HG03469 (cell line): ENCODE results near the gene BLOC1S6.

Experiments
- ATAC-seq: cut with Tn5 transposase; IDR thresholded peaks from one replicate; pipeline ENCODE4 v1.9.1; 2021; ENCODE audit warnings: mild to moderate bottlenecking, moderate library complexity, moderate number of reproducible peaks; ENCODE audit not compliant: unreplicated experiment

Gene BLOC1S6

DNA sequence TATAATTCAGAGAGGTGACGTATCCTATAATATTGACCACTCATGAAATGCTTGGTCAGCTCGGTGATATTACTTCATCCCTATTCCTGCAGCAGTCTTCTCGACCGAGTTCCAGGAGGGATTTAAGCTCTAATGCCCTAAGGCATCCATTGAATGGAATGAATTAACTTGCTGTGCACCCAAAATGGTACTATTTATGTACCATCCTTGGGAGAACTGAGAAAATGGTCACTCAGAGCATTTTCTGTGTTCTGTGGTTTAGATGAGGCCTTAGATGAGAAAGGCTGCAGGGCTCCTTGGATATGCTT is 638 bp downstream of the BLOC1S6 start:
- ATAC-seq: no peak

DNA sequence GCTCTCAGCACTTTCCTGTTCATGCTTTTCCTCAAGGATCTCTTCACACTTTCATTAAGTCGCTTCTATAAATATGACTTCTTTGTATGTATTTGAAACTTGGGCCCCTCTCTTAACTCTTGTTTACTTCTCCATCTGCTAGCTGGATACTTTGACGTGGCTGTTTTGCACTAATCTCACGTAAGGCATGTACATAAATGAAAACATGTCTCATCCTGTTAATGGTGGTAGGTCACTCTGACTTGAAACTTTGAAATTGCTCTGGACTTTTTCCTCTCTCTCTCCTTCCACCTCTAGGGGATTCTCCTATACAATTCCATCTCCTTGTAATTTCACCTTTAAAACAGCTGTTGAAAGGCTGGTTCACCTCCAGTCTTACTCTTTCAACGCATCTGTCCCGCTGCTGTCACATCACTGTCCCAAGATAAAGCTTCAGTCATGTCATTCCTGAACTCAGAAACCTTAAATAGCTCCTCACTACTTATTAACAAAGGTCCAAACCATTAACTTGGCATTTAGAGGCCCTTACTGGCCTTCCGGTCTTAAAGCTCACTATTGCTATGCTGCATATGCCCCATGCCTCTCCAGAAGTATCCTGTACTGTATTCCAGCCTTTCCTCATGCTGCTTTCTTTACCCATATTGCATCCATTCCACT is 1.2 kb downstream of the BLOC1S6 start:
- no peak for ATAC-seq

DNA sequence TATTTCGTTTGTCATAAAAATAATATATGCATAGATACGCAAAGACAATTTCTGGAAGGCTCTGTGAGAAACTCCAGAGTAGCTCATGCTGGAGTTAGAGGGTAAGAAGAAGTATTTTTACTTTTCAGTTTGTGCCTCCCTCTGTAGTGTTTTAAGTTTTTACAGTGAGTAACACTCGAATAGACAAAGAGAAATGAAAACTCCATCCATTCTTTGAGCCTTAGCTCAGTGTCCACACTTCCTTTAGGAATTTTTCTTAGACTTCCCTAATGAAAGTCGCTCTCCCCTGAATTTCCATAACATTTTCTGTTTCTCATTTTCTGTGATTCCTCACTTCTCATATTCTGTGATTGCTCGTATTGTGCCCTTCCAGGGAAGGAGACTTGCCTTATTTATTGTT is 2.1 kb downstream of the BLOC1S6 start:
- ATAC-seq: no peak

DNA sequence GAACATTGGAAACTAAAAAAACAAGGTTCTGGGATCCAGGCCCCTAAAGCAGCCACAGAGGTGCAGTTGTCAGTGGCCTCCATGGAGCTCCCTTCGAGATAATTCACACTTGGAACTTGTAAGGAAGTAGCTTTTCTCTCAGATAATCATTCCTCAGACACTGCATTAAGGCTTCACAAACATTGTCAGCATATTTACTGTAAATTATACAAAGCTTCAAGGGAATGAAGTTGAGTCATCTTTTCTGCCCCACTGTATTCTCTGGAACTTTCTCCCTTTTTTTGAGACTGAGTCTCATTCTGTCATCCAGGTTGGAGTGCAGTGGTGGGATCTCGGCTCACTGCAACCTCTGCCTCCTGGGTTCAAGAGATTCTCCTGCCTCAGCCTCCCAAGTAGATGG is 7.1 kb downstream of the BLOC1S6 start:
- ATAC-seq: no peak

DNA sequence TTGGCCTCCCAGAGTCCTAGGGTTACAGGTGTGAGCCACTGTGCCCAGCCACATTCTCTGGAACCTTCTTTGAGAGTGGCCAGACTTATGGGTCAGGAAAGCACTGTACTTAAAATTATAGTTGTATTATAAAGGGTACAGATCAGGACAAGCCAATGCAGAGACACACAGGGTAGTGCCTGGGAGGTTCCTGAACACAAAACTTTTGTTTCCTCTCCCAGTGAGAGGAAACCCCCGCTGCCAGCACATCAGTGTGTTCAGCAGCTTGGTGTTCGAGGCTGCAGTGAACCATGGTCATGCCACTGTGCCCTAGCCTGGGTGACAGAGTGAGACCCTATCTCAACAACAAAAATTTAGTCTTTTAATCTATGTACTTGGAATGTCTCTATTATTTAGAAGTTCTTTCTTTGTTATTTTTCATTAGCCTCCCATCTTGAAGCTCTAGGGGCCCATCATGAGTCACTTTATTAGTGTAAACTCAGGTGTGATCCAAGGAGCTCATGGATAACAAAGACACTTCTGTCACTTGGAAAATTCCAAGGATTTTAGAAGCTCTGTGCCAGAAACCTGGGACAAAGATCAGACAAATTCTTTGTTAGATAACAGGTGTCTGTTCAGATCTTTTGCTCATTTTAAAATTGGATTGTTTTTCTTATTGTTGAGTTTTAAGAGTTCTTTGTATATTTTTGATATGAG is 7.8 kb downstream of the BLOC1S6 start:
- no peak for ATAC-seq

DNA sequence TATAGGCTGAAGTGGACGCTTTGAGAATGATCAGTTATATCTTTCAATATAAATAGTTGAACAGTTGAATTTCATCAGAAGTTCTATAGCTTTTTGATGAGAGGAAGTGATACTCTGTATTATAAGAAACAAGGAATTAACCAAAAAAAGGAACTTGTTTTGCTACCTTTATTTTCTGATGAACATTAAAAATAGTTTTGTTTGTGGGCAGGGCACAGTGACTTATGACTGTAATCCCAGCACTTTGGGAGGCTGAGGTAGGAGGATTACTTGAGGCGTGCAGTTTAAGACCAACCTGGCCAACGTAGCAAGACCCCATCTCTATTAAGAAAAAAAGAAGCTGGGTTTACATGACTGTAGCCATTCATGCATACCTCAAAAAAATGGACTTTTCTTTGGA is 16.7 kb downstream of the BLOC1S6 start:
- ATAC-seq: no peak

DNA sequence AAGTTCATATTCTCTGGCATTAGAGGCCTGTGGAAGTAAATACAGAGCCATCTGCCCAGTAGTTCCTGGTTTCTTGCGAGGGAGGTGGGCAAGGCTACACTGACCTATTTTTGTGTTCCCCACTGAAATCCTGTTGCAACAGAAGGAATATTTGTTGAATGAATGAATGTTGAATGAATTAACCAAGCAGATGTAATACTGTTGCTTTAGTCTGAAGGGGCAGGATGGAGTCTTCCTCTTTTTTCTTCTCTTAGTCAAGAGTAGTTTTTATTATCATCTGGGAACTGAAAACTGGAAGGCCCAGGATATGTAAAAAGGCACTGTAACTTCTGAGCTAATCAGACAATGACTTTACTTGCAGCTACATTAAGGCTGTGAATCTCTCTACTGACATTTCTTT is 17.1 kb downstream of the BLOC1S6 start:
- ATAC-seq: no peak

DNA sequence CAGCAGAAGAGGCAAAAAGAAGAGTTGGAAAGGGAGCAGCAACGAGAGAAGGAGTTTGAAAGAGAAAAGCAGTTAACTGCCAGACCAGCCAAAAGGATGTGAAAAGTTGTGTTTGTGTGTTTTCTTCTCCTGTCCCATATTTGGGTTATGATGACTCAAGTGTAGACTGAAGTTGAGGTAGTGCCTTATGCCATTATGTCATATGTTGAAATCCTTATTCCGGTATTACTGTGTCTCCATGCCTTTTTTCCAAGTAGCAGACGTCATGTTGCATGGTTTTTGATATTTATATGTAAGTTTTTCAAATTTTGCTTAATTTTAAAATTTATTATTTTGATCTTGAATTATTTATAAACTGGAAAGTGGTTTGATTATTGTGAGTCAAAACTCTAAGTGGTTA is 19.2 kb downstream of the BLOC1S6 start:
- ATAC-seq: no peak

DNA sequence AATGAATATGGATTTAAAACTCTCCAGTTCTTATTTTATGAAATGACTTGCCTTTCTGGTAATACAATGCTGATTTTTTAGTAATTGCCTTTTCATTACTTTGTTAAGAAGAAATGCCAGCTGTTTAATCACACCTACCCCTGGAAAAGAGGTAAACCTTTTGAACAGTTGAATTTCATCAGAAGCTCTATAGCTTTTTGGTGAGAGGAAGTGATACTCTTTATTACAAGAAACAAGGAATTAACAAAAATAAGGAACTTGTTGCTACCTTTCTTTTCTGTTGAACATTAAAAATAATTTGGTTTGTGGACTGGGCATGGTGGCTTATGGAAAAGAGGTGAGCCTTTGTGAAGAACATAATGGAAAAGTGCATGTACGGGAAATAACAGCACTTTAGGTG is 19.7 kb downstream of the BLOC1S6 start:
- no peak for ATAC-seq

DNA sequence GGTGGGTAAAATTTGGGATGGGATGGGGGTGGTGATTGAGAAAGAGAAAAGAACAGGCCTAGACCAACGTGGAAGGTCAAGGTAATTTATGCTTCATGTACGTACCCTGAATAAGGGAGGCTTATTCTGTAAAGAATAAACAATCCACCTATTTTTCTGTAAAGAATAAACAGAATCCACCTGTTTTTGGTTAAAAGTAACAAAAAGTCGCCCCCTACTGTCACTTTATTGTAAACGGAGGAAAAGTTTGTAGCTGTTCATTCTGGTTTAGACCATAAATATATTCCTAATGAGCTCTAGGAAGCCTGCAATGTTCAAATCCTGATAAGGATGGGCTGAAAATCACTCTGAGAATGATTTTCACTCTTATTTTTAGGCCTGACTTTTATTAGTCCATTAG is 24.1 kb downstream of the BLOC1S6 start:
- no peak for ATAC-seq

DNA sequence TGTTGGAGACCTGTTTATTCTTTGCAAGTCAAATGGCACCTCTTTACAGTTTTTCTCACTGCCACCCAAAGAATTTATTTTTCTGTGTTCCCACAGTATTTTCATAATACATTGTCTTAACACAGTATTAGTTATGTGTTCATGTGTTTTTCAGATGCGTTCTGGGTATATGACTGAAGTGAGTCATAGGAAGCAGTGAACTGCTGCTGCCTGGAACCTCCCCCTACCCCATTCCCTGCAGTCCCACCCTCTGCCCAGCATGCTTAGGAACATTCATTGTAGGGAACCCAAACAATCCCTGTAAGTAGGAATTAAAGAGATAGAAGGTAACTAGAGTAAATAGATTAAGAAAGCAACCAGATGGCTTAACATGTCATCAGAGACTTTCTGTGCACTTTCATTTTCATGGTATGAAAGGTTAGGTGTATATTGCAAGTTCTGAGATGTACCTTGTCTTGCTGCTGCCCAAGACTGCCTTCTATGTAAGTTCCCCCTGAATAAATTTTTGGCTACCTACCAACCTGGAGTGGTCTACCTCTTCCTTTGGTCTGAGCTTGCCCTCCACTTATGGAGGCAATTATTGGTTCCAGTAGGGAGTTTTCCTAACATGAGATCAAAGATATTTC is 25.7 kb downstream of the BLOC1S6 start:
- ATAC-seq: no peak

DNA sequence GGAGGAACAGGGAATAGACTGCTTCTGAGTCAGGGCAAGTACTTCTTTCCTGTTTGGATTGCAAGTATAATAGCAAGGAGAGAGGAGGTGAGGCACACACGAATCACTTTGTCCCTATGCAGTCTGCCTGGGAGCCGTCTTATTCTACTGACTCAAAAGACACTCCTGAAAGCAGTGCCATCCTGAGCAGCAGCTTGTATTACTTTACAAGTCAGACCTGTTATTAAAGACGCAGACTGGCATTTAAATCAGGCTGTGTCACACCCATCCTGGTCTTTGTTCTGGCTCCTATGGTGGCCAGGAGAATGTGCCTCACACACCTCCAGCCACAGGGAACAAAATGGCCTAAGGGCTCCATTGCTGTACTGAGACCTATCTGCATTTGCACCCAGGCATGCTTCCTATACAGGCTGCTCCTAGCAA is 29.7 kb downstream of the BLOC1S6 start:
- no peak for ATAC-seq

DNA sequence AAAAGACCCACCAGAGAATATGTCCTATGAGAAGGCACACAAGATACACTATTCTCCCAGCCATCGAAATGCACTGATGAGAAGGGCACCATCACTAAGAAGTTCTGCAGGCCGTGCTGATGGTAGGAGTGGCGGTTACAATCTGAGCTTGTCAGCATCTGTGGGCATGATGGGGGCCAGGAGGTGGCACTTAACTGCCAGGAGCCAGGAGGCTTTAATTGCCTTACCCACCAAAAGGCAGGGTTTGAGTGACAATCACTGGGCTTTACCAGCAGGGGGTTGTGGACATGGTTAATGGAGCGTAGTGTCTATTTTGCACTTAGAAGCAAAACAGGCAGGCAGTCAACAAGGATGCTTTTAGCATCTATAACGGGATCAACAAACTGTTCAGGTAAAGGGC is 31.6 kb downstream of the BLOC1S6 start:
- ATAC-seq: no peak

DNA sequence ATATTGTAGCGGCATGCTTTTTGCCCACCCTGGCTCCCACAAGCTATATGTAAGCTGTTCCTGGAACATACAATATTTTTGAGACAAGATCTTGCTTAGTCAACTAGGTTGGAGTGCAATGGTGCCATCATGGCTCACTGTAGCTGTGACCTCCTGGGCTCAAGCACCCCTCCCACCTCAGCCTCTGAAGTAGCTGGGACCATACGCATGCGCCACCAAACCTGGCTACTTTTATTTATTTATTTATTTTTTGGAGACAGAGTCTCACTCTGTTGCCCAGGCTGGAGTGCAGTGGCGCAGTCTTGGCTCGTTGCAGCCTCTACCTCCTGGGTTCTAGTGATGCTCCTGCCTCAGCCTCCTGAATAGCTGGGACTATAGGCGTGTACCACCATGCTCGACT is 41.0 kb downstream of the BLOC1S6 start:
- no peak for ATAC-seq

DNA sequence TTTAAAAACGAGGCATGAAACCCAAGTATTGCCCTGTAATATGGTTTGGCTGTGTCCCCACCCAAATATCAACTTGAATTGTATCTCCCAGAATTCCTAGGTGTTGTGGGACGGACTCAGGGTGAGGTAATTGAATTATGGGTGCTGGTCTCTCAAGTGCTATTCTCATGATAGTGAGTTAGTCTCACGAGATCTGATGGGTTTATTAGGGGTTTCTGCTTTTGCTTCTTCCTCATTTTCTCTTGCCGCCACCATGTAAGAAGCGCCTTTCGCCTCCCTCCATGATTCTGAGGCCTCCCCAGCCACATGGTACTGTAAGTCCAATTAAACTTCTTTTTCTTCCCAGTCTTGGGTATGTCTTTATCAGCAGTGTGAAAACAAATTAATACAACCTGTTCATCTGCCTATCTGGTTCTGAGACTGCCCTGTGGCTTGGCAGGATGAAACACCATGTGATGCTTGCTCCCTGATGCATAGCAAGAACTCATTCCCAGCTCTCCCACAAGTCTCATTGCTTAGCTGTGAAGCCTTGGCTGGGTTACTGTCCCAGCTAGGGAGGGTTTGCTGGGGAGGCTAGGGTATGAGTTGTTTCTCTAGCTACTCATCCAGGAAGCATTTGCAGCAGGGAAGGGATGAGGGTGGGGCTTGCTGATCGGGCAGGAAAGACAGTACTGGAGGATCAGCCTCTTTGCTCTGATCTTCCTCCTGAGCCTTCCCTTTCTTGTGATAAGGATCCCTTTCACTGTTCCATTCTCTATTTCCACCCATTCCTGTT is 43.9 kb downstream of the BLOC1S6 start:
- ATAC-seq: no peak

DNA sequence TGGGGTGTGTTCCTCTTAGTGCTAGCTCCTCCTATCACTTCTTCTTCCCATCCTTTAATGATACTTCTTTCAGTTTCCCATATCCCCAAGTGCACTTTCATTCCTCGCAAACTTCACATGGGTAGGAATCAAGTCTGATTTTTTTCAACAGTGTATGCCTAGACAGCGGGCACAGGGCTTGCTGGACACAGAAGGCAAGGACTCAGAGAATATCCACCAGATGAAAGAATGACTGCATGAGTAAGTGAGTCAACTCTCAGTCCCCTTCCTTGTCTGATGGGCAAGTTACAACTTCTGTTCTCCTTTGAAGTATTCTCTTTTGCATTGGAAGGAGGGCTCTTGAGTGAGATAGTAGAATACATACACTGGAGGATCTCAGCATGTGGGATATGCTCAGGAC is 44.6 kb downstream of the BLOC1S6 start:
- ATAC-seq: no peak

DNA sequence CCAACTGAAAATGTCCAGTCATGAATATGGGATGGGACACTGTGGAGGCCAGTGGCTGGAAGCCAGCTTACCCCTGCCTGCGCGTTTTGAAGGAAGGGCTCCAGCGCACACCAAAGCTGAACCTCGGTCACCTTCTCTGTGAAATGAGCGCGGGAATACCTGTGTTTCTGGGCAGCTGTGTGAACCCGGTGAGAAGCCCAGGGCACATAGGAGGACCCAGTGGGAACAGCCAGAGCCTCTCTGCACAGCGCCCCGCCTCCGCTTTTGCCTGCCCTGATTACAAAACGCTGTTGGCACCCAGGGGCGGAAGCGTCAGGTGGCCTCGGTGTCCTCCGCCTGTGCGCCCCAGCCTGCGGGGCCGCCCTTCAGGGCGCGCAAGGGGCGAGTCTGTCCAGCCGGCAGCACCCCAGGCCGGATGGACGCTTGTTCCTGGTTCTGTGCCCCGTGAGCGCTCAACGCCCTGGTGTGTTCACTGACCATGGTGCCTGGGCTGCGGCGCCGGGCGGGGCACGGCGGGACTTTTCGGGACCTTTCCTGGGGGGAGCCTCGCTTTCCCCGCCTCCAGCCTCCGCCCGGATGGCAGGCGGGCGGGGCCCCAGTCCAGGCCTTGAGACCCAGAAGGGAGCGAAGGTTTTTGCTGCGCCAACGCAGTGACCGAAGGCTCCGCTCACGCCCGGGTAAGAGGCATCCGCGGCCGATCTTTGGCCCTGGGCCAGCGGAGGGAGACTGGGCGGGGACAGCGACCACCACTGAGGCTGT is 47.4 kb downstream of the BLOC1S6 start, which contains the start of gene SQOR:
Gene SQOR, plus strand, starts transcription at position 598 of the 759 bp plus-strand sequence. CDS start 23,895 bp downstream, outside the sequence.
- peak; percentile 53 for ATAC-seq

DNA sequence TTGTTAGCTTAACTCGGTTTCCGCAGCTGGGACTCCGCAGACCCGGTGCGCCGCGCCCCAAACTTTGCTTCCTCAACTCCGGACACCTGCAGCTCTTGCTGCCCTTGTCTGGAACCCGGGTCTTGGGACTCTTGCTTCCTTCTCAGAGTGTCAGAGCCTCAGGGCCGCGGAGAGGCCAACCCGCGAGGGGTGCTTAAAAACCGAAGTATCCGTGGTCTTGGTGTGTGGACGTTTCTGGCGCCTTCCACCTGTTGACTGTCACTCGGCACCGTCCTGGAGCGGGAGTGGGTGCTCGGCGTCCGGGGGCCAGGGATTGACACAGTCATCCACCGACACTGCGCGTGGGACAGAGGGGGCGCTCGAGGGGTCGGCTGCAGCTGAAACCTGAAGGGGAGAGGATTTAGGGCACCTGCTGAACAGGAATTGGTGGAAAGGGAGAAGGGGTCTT is 48.0 kb downstream of the BLOC1S6 start:
- peak; percentile 29 for ATAC-seq

DNA sequence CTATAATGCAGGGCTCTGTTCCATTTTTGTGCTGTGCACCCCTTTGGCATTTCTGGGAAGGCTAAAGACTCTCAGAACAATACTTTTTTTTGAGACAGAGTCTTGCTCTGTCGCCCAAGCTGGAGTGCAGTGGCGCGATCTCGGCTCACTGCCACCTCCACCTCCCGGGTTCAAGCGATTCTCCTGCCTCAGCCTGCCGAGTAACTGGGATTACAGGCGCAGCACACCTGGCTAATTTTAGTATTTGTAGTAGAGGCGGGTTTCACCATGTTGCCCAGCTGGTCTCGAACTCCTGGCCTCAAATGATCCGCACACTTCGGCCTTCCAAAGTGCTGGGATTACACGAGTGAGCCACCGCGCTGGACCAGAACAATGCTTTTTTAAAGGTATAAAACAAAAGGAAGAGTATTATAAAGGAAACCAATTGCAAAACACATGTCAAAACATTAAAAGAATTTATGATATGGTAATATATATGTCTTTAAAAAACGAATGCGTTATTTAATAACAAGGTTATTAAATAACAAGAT is 48.6 kb downstream of the BLOC1S6 start:
- no peak for ATAC-seq

DNA sequence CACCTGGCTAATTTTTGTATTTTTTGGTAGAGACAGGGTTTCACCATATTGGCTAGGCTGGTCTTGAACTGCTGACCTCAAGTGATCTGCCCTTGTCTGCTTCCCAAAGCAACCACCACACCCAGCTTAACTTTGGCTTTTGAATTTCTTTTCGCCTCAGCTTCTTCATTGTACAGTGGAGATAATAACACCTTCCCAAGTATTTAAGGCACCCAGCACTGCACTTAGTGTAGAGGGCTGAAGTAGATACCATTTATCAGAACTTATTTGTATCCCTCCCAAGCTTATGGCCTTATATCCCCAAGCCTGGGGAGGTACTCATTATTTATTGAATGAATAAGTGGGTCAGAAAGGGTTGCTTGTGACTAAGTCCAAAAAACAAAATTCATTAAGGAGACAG is 50.0 kb downstream of the BLOC1S6 start:
- no peak for ATAC-seq
